Measurements from ENCODE around the gene WNK2.

DNA sequence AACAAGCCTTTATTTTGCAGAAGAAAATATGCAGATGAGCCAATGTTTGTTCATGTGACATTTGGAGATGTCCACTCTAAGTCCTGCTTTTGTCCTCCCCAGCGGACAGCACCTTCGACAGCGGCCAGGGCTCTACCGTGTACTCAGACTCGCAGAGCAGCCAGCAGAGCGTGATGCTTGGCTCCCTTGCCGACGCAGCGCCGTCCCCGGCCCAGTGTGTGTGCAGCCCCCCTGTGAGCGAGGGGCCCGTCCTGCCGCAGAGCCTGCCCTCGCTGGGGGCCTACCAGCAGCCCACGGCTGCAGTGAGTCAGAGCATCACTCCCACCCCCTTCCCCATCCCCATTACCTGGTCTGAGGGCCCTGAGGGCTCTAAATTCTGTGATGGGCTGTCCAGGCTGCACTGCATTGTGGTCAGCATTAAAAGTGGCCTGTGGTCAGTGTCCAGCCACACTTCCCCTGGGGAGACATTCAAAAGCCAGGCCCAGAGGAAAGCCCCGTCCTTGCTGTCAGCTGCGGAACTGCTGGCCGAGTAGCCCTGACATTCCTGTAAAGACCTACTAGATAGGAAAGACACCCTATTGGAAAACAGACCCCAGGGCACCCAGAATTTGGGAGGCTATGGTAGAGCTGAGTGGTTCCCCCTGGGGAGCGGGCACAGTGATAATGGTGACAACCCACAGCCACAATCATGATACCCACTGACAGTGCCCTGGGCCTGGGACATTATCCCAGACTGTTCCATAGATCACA lies 69.0 kb downstream of the WNK2 start:
- TF ChIP-seq POLR2A (IDR thresholded peaks at IDR 0.05; ENCODE audit: low read depth, low read length) (no peak), POLR2AphosphoS5 (IDR thresholded peaks at IDR 0.05; ENCODE audit: low read depth, low read length) (no peak), TAF1 (IDR thresholded peaks at IDR 0.05; ENCODE audit: low read depth, low read length) (no peak), SPI1 (IDR thresholded peaks at IDR 0.05; ENCODE audit: low read depth, low read length) (no peak)
